GM23338 (cell line): ENCODE data around the gene CCIN. TPM values are rescaled to one million over a fixed set of nuclear protein-coding genes. Genes with fewer than 3 reads are reported as not detected.

Source experiments
- EZH2 ChIP-seq: fragments of 200-600 bp; sonication (generic); IDR thresholded peaks from one replicate; pipeline ENCODE4 v1.8.0; 2017; ENCODE audit warnings: antibody characterized with exemption, mild to moderate bottlenecking, low read depth; ENCODE audit not compliant: unreplicated experiment
- NANOG ChIP-seq: IDR thresholded peaks from 2 replicates; pipeline ENCODE4 v1.6.1; 2016; ENCODE audit warnings: antibody characterized with exemption, borderline replicate concordance
- POLR2AphosphoS5 ChIP-seq: IDR thresholded peaks from 2 replicates; pipeline ENCODE4 v1.6.1; 2016; ENCODE audit warnings: antibody characterized with exemption, low read depth
- STAT1 ChIP-seq: IDR thresholded peaks from one replicate; pipeline ENCODE4 v1.6.1; 2016; ENCODE audit warnings: antibody characterized with exemption; ENCODE audit not compliant: unreplicated experiment
- ZNF331 ChIP-seq: fragments of 250-450 bp; sonication (Bioruptor Pico); IDR thresholded peaks from 2 replicates; pipeline ENCODE4 v1.5.0; 2020; ENCODE audit warnings: low read depth, mild to moderate bottlenecking, moderate library complexity
- polyA plus RNA-seq: library from polyadenylated mRNA; unstranded; fragments of >200 nt; fragmentation: Nextera tagmentation; extraction: Ambion mirVana; gene quantifications from 2 replicates; pipeline ENCODE4 v1.2.1, GENCODE V29; 2016
- total RNA-seq: library from RNA; depleted of rRNA; stranded (reverse); fragments of >200 nt; shearing (Covaris generic); gene quantifications from 2 replicates; pipeline ENCODE4 v1.2.3, GENCODE V29; 2014
- TF ChIP-seq, protein P1 (sequence below): fragments of 250-450 bp; sonication (Bioruptor Pico); IDR thresholded peaks from 2 replicates; pipeline ENCODE4 v1.5.0; 2020; ENCODE audit warnings: mild to moderate bottlenecking, moderate library complexity
- TF ChIP-seq, protein P2 (sequence below), 2 experiments: fragments of 200-600 bp in 1 of 2; sonication (generic) in 1 of 2; conservative IDR thresholded peaks; 2 replicates each; pipeline versions ENCODE4 v1.5.1 to v1.6.1; 2016 to 2017; ENCODE audit warnings: antibody characterized with exemption in 2 of 2, low read depth in 2 of 2, mild to moderate bottlenecking in 2 of 2, moderate library complexity in 1 of 2
- TF ChIP-seq, protein P3 (sequence below): IDR thresholded peaks from one replicate; pipeline ENCODE4 v1.6.1; 2018; ENCODE audit warnings: antibody characterized with exemption; ENCODE audit not compliant: unreplicated experiment

The CCIN gene
- total and polyA plus RNA-seq, 2 experiments from 2014 or later = 0.14 TPM; not detected in 1

DNA sequence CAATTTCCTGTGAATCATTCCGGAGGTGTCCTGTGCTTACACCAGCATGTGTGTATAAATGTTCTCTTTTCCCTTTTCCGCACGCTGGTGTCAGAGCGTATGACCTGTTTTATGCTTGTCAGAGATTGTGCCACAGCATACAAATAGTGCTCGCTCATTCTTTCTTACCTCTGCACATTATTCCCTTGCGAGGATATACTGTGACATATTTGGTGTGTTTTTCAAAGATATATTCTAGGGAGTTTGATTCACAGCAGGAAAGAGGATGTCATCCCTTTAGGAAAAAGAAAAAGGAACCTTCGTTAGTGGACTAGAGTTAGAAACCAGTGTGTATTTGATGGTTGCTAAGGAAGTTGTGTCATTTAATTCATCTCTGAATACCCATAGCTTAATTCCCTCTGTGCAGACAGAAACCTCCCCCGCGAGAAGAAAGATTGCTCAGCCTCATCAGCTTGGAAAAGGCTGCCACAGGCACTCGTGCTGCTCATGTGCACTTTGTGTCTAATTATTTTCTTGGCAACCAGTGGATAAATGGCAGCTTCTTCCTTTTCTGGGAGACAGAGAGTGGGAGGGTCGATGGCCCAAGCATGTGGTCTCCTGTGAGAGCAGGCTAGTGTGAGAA, 14.7 kb upstream of the CCIN start (continued):
- TF ChIP-seq, protein P1, sequence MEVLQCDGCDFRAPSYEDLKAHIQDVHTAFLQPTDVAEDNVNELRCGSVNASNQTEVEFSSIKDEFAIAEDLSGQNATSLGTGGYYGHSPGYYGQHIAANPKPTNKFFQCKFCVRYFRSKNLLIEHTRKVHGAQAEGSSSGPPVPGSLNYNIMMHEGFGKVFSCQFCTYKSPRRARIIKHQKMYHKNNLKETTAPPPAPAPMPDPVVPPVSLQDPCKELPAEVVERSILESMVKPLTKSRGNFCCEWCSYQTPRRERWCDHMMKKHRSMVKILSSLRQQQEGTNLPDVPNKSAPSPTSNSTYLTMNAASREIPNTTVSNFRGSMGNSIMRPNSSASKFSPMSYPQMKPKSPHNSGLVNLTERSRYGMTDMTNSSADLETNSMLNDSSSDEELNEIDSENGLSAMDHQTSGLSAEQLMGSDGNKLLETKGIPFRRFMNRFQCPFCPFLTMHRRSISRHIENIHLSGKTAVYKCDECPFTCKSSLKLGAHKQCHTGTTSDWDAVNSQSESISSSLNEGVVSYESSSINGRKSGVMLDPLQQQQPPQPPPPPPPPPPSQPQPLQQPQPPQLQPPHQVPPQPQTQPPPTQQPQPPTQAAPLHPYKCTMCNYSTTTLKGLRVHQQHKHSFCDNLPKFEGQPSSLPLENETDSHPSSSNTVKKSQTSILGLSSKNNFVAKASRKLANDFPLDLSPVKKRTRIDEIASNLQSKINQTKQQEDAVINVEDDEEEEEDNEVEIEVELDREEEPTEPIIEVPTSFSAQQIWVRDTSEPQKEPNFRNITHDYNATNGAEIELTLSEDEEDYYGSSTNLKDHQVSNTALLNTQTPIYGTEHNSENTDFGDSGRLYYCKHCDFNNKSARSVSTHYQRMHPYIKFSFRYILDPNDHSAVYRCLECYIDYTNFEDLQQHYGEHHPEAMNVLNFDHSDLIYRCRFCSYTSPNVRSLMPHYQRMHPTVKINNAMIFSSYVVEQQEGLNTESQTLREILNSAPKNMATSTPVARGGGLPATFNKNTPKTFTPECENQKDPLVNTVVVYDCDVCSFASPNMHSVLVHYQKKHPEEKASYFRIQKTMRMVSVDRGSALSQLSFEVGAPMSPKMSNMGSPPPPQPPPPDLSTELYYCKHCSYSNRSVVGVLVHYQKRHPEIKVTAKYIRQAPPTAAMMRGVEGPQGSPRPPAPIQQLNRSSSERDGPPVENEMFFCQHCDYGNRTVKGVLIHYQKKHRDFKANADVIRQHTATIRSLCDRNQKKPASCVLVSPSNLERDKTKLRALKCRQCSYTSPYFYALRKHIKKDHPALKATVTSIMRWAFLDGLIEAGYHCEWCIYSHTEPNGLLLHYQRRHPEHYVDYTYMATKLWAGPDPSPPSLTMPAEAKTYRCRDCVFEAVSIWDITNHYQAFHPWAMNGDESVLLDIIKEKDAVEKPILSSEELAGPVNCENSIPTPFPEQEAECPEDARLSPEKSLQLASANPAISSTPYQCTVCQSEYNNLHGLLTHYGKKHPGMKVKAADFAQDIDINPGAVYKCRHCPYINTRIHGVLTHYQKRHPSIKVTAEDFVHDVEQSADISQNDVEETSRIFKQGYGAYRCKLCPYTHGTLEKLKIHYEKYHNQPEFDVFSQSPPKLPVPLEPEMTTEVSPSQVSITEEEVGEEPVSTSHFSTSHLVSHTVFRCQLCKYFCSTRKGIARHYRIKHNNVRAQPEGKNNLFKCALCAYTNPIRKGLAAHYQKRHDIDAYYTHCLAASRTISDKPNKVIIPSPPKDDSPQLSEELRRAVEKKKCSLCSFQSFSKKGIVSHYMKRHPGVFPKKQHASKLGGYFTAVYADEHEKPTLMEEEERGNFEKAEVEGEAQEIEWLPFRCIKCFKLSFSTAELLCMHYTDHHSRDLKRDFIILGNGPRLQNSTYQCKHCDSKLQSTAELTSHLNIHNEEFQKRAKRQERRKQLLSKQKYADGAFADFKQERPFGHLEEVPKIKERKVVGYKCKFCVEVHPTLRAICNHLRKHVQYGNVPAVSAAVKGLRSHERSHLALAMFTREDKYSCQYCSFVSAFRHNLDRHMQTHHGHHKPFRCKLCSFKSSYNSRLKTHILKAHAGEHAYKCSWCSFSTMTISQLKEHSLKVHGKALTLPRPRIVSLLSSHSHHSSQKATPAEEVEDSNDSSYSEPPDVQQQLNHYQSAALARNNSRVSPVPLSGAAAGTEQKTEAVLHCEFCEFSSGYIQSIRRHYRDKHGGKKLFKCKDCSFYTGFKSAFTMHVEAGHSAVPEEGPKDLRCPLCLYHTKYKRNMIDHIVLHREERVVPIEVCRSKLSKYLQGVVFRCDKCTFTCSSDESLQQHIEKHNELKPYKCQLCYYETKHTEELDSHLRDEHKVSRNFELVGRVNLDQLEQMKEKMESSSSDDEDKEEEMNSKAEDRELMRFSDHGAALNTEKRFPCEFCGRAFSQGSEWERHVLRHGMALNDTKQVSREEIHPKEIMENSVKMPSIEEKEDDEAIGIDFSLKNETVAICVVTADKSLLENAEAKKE (CRISPR knock-in tag) = no peak
- no peak for TF ChIP-seq EZH2
- TF ChIP-seq, protein P2, sequence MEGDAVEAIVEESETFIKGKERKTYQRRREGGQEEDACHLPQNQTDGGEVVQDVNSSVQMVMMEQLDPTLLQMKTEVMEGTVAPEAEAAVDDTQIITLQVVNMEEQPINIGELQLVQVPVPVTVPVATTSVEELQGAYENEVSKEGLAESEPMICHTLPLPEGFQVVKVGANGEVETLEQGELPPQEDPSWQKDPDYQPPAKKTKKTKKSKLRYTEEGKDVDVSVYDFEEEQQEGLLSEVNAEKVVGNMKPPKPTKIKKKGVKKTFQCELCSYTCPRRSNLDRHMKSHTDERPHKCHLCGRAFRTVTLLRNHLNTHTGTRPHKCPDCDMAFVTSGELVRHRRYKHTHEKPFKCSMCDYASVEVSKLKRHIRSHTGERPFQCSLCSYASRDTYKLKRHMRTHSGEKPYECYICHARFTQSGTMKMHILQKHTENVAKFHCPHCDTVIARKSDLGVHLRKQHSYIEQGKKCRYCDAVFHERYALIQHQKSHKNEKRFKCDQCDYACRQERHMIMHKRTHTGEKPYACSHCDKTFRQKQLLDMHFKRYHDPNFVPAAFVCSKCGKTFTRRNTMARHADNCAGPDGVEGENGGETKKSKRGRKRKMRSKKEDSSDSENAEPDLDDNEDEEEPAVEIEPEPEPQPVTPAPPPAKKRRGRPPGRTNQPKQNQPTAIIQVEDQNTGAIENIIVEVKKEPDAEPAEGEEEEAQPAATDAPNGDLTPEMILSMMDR (conservative IDR thresholded peaks at IDR 0.05; ENCODE audit: low read depth in 2 of 2) = no peak
- TF ChIP-seq ZNF331 = no peak
- no peak for TF ChIP-seq POLR2AphosphoS5
- TF ChIP-seq, protein P3, sequence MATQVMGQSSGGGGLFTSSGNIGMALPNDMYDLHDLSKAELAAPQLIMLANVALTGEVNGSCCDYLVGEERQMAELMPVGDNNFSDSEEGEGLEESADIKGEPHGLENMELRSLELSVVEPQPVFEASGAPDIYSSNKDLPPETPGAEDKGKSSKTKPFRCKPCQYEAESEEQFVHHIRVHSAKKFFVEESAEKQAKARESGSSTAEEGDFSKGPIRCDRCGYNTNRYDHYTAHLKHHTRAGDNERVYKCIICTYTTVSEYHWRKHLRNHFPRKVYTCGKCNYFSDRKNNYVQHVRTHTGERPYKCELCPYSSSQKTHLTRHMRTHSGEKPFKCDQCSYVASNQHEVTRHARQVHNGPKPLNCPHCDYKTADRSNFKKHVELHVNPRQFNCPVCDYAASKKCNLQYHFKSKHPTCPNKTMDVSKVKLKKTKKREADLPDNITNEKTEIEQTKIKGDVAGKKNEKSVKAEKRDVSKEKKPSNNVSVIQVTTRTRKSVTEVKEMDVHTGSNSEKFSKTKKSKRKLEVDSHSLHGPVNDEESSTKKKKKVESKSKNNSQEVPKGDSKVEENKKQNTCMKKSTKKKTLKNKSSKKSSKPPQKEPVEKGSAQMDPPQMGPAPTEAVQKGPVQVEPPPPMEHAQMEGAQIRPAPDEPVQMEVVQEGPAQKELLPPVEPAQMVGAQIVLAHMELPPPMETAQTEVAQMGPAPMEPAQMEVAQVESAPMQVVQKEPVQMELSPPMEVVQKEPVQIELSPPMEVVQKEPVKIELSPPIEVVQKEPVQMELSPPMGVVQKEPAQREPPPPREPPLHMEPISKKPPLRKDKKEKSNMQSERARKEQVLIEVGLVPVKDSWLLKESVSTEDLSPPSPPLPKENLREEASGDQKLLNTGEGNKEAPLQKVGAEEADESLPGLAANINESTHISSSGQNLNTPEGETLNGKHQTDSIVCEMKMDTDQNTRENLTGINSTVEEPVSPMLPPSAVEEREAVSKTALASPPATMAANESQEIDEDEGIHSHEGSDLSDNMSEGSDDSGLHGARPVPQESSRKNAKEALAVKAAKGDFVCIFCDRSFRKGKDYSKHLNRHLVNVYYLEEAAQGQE = no peak
- no peak for TF ChIP-seq NANOG
- no peak for TF ChIP-seq STAT1
